Measurements from ENCODE around the gene ZNF488.

- TF ChIP-seq CTCF (IDR thresholded peaks at IDR 0.05) (no peak), POLR2A (IDR thresholded peaks at IDR 0.05) (no peak)
These were observed 38.9 kb downstream of the ZNF488 start for GRCh38 chr10:47344996-47345870.
